ENCODE data around the gene COL6A1.

Gene COL6A1

DNA sequence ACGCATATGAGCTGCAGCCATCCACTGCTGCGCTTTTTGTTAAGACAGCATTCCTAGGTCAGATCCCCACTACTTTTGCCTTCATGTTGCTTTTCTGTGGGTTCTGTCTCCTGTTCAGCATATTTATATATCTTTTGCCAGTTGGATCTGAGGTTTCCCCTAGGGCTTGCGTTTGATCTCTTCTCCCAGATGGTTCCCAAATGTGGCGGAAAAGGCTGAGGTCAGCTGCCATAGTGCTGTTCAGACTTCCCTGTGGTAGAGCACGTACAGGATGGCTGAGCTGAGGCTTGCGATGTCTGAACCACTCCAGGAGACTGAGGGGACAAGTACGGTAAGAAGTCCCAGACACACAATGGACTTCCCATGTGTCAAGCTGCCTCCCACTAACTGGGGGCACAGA is 39.8 kb downstream of the COL6A1 start:
- Histone ChIP-seq H3K79me2 (ENCODE audit: low read length) (no peaks in the 10 kb centered on the region), H3K27ac (ENCODE audit: low read length) (no peak overlapping the region), H3K9me3 (ENCODE audit: insufficient read depth, low read length) (no peaks in the 10 kb centered on the region), H2AFZ (ENCODE audit: low read depth, low read length) (no peak overlapping the region), H3K27me3 (ENCODE audit: low read depth, low read length) (peaks cover 3% of the 10 kb centered on the region; the same call in 1 of the 2 replicates), H3K36me3 (replicated peaks; ENCODE audit: low read depth, low read length) (no peaks in the 10 kb centered on the region), H4K20me1 (ENCODE audit: insufficient read depth, low read length) (no peaks in the 10 kb centered on the region), H3K4me3 (ENCODE audit: low read length) (no peak overlapping the region), H3K4me1 (ENCODE audit: low read length) (no peaks in the 10 kb centered on the region), H3K9ac (ENCODE audit: low read length) (no peak overlapping the region), H3K4me2 (ENCODE audit: low read length) (no peak overlapping the region)
- TF ChIP-seq EZH2phosphoT487 (IDR thresholded peaks at IDR 0.05; ENCODE audit: low read depth), result no peak
- TF ChIP-seq, protein P1, sequence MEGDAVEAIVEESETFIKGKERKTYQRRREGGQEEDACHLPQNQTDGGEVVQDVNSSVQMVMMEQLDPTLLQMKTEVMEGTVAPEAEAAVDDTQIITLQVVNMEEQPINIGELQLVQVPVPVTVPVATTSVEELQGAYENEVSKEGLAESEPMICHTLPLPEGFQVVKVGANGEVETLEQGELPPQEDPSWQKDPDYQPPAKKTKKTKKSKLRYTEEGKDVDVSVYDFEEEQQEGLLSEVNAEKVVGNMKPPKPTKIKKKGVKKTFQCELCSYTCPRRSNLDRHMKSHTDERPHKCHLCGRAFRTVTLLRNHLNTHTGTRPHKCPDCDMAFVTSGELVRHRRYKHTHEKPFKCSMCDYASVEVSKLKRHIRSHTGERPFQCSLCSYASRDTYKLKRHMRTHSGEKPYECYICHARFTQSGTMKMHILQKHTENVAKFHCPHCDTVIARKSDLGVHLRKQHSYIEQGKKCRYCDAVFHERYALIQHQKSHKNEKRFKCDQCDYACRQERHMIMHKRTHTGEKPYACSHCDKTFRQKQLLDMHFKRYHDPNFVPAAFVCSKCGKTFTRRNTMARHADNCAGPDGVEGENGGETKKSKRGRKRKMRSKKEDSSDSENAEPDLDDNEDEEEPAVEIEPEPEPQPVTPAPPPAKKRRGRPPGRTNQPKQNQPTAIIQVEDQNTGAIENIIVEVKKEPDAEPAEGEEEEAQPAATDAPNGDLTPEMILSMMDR (IDR thresholded peaks at IDR 0.05; ENCODE audit: low read depth, low read length), result no peak

DNA sequence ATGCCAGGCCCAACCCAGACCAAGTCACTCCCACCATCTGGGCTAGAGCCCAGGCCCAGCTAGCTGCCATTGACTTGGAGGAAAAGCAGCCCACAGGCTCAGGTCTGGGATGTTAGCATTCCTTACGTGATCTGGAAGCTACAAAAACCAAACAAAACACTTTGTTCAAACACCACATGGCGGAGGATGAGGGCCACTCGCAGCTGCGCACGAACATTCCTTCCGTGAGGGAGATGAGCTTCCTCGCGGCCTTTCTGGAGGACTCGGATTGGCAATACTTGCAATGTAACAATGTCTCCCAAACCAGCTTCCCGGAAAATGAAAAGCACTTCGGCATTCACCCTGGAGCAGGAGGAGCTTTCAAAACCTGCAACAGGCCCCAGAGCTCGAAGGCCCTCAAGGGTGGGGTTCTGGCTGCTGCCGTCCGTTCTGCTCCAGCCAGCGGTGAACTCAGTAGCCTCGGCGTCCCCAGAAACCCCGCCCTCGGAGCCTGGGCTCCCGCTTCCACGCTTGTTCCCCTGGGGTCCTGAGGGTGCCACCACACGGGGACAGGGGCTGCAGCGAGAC is 40.5 kb downstream of the COL6A1 start:
- H3K4me3 ChIP-seq (ENCODE audit: low read length), result no peak overlapping the region
- H3K27ac ChIP-seq (ENCODE audit: low read length), result no peak overlapping the region
- no peak overlapping the region for H3K4me2 ChIP-seq (ENCODE audit: low read length)
- no peak overlapping the region for H3K9ac ChIP-seq (ENCODE audit: low read length)
- no peaks in the 10 kb centered on the region for H3K79me2 ChIP-seq (ENCODE audit: low read length)
- H3K27me3 ChIP-seq (ENCODE audit: low read depth, low read length), result peaks cover 3% of the 10 kb centered on the region; the same call in 1 of the 2 replicates
- H3K36me3 ChIP-seq (replicated peaks; ENCODE audit: low read depth, low read length), result no peaks in the 10 kb centered on the region
- H4K20me1 ChIP-seq (ENCODE audit: insufficient read depth, low read length), result no peaks in the 10 kb centered on the region
- H2AFZ ChIP-seq (ENCODE audit: low read depth, low read length), result no peak overlapping the region
- H3K9me3 ChIP-seq (ENCODE audit: insufficient read depth, low read length), result no peaks in the 10 kb centered on the region
- no peak for TF ChIP-seq EZH2phosphoT487 (IDR thresholded peaks at IDR 0.05; ENCODE audit: low read depth)
- TF ChIP-seq, protein P1 (IDR thresholded peaks at IDR 0.05; ENCODE audit: low read depth, low read length), result no peak
- H3K4me1 ChIP-seq (ENCODE audit: low read length), result no peaks in the 10 kb centered on the region

DNA sequence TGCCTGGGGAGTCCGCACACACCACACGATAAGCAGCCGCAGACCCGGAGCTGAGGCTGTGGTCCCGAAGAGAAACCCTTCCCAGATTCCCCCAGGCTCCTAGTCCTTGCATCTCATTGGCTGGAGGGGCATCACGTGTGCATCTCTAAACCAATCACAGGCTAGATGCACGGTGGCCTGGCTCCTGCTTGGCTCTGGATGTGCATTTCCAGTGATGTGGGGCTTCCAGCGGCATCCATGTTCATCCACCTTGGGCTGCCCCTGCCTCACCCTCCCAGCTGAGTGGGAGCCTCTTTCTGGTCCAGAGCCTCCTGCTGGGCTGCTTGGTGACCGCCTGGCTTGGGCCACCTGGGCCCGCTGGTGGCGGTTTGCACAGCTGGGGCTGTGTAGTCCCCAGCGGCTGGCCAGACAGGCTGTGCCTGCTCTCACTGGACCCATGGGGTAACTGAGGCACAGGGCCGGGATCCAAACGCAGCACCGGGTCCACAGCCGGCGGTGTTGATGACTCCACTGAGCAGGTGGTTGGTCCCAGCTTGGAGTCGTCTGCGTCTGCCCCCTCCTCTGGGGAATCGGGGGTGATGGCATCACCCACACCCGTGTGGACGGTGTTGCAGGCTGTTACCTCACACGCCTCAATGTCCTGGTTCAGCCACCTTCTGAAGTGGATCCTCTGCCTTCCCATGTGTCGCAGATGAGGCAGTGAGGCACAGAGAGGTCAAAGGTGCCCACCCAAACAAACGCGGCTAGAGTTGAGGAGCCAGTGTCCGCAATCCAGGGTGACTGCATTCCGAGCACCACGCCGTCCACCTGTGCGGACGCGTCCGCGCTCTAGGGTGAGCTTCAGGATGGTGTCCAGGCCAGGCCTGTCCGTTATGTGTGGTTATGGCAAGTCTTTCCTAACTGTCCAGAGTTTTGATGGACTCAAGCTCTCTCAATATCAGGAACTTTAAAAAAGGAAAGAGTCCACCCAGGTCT is 41.3 kb downstream of the COL6A1 start:
- TF ChIP-seq EZH2phosphoT487 (IDR thresholded peaks at IDR 0.05; ENCODE audit: low read depth), result no peak
- TF ChIP-seq, protein P1 (IDR thresholded peaks at IDR 0.05; ENCODE audit: low read depth, low read length), result no peak
- Histone ChIP-seq H3K79me2 (ENCODE audit: low read length) (no peaks in the 10 kb centered on the region), H3K36me3 (replicated peaks; ENCODE audit: low read depth, low read length) (no peaks in the 10 kb centered on the region), H3K27me3 (ENCODE audit: low read depth, low read length) (peaks cover 3% of the 10 kb centered on the region; the same call in 1 of the 2 replicates), H3K9me3 (ENCODE audit: insufficient read depth, low read length) (no peaks in the 10 kb centered on the region), H2AFZ (ENCODE audit: low read depth, low read length) (no peak overlapping the region), H3K4me3 (ENCODE audit: low read length) (no peak overlapping the region), H3K4me1 (ENCODE audit: low read length) (no peaks in the 10 kb centered on the region), H3K27ac (ENCODE audit: low read length) (no peak overlapping the region), H3K4me2 (ENCODE audit: low read length) (no peak overlapping the region), H3K9ac (ENCODE audit: low read length) (no peak overlapping the region), H4K20me1 (ENCODE audit: insufficient read depth, low read length) (no peaks in the 10 kb centered on the region)

DNA sequence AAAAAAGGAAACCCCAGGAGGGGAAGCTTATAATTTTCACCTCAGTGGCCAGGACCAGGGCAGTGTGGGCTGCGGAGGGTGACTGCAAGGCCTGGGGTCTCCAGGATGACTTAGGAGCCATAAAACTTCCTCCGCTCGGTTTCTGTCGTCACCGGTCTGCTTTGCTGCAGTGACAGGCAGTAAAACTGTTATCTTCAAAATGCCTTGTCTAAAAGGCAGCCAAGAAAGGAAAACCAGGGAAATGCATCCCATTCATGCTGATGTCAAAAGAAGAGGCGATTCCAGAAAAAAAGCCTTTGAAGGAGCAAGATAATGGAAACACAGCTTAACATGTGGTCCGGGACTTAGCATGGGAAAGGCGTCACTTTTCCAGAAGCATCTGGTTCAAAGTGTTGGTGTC is 42.0 kb downstream of the COL6A1 start:
- Histone ChIP-seq H3K27ac (ENCODE audit: low read length) (no peak overlapping the region), H3K4me1 (ENCODE audit: low read length) (no peaks in the 10 kb centered on the region), H3K36me3 (replicated peaks; ENCODE audit: low read depth, low read length) (no peaks in the 10 kb centered on the region), H3K9ac (ENCODE audit: low read length) (no peak overlapping the region), H2AFZ (ENCODE audit: low read depth, low read length) (no peak overlapping the region), H3K27me3 (ENCODE audit: low read depth, low read length) (peaks cover 3% of the 10 kb centered on the region; the same call in 1 of the 2 replicates), H3K4me3 (ENCODE audit: low read length) (no peak overlapping the region), H3K79me2 (ENCODE audit: low read length) (no peaks in the 10 kb centered on the region), H3K9me3 (ENCODE audit: insufficient read depth, low read length) (no peaks in the 10 kb centered on the region), H3K4me2 (ENCODE audit: low read length) (no peak overlapping the region), H4K20me1 (ENCODE audit: insufficient read depth, low read length) (no peaks in the 10 kb centered on the region)
- no peak for TF ChIP-seq EZH2phosphoT487 (IDR thresholded peaks at IDR 0.05; ENCODE audit: low read depth)
- TF ChIP-seq, protein P1 (IDR thresholded peaks at IDR 0.05; ENCODE audit: low read depth, low read length), result no peak

Data from OCI-LY3 (cell line).